GM18498 (cell line): ENCODE data around the gene FRMD4A.
"Not testable (repeated sequence)": the region's sequence is repeated elsewhere in the genome, so short reads cannot be mapped to it uniquely, and the experiment has no call there.

ENCODE experiments used
- ATAC-seq: cut with Tn5 transposase; IDR thresholded peaks from one replicate; pipeline ENCODE4 v1.9.1; 2021; ENCODE audit warnings: mild to moderate bottlenecking, moderate library complexity; ENCODE audit not compliant: unreplicated experiment

The FRMD4A gene

GRCh38 chr10:14116021-14116420, 214.7 kb downstream of the FRMD4A start:
- ATAC-seq = no peak

GRCh38 chr10:14114791-14115190, 215.9 kb downstream of the FRMD4A start:
- ATAC-seq = no peak

GRCh38 chr10:14112056-14112455, 218.7 kb downstream of the FRMD4A start:
- ATAC-seq = no peak

DNA sequence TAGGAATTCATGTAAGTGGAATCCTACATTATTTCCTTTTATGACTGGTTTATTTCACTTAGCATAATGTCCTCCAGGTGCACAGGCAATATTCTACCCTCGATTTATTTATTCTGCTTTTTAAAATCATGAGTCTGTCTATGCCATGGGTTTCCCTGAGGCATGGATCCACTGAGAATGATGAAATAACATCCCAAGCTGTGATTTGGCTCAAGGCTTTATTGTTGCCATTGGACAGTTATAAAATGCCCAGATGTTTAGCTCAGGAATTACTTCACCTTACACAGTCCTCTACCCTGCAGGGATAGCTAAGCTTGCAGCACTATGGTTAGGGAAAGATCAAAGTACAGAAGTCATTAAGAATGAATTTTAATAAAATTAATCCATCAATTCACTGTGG, 219.5 kb downstream of the FRMD4A start:
- ATAC-seq = no peak

DNA sequence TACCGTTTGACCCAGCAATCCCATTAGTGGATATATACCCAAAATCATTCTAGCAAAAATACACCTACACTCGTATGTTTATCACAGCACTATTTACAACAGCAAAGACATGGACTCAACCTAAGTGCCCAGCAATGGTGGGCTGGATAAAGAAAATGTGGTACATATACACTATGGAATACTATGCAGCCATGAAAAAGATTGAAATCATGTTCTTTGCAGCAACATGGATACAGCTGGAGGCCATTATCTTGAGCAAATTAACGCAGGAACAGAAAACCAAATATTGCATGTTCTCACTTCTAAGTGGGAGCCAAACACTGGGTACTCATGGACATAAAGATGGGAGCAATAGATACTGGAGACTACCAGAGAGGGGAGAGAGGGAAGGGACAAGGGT, 223.9 kb downstream of the FRMD4A start:
- no peak for ATAC-seq

- ATAC-seq = no peak
Measured at GRCh38 chr10:14102056-14102455, 228.7 kb downstream of the FRMD4A start.

DNA sequence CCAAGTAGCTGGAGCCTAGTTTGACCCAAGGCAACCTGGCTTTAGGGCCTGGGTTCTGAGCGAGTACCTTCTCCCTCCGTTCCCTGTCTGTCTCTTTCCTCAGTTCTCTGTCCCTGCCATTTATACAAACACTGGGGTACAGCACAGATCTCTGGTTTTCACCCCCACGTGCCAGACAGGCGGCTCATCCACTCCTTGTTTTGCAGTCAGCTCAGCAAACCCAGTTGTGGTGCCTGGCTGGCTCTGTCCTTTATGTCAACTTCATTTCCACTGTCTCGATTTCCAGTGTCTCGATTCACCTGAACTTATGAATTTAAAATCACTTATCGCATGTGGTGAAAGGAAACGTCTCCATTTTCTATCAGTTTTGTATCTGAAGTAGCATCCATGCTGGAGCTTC, 230.8 kb downstream of the FRMD4A start:
- no peak for ATAC-seq

- ATAC-seq = no peak
Measured at GRCh38 chr10:14093730-14094484, 236.8 kb downstream of the FRMD4A start.

- no peak for ATAC-seq
Measured at GRCh38 chr10:14092799-14093198, 237.9 kb downstream of the FRMD4A start.

GRCh38 chr10:14089556-14090292, 241.0 kb downstream of the FRMD4A start:
- ATAC-seq = no peak

GRCh38 chr10:14087566-14087965, 243.2 kb downstream of the FRMD4A start:
- no peak for ATAC-seq

DNA sequence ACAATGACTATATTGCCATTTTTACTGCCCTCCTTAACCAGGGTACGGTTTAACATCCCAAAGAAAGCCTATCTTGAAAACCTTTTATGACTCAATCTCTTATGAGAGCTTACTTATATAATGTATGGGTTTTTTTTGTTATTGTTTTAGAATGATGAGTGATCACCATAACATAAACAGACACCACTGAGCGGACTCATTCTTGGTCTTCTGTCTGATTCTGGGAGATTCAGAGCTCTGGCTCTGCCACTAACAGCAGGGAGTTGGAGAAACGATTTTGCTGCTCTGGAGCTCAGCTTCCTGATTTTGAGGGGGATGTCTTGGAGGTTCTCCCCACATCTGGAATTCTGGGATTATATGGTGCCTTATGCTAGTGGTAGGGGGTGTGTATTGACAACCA, 244.1 kb downstream of the FRMD4A start:
- ATAC-seq = no peak

GRCh38 chr10:14084875-14085274, 245.8 kb downstream of the FRMD4A start:
- no peak for ATAC-seq

GRCh38 chr10:14080795-14081194, 249.9 kb downstream of the FRMD4A start:
- no peak for ATAC-seq

DNA sequence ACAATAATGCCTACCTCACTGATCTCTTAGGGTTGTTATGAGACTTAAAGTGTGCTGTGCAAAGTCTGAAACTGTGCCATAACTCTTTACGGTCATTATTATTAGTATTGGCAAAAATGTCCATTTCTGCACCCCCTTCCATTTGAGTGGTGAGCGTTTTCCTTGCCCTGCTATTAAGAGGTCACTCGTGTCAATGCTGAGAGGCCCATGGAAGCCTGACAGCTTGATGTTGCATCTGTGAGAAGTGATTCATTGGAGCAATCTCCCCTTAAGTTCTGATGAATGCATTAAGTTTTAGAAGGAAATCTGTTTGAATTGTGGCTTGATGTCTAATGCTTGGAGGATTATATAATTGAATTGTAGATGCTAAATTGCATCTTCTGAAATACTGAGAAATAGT, 253.3 kb downstream of the FRMD4A start:
- ATAC-seq = no peak

- ATAC-seq = no peak
Measured at GRCh38 chr10:14074062-14074884, 256.5 kb downstream of the FRMD4A start.

- no peak for ATAC-seq
Measured at GRCh38 chr10:14072541-14072940, 258.2 kb downstream of the FRMD4A start.

DNA sequence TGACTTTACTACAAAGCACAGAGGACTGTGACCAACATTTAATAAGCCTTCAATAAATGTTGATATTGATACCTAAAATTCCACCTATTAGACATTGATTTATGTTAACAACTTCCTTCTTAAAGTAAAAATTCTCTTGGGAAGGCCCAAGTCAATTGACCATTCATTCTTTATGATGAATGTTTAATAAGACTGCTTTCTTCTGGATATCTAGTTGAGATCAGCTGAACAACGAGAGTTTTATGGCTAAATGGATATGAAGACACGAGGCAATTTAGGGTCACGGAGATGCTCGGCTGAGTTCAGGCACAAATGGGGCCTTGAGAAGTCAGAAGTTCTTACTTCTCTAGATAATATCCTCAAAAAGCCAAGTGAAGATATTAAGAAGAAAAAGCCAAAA, 258.8 kb downstream of the FRMD4A start:
- ATAC-seq = no peak

GRCh38 chr10:14068601-14069250, 262.0 kb downstream of the FRMD4A start:
- ATAC-seq = no peak

DNA sequence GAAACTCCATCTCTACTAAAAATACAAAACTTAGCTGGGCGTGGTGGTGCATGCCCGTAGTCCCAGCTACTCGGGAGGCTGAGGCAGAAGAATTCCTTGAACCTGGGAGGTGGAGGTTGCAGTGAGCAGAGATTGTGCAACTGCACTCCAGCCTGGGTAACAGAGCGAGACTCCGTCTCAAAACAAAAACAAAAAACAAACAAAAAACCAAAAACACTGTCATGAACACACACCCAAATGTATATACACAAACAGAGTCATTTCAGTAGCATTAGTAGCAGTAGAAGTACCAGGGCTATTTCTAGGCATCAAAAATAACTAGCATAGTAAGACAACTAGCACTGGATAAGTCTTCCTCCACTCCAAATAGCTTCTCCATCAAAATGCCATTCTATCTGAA, 263.1 kb downstream of the FRMD4A start:
- not testable (repeated sequence) for ATAC-seq

- no peak for ATAC-seq
Measured at GRCh38 chr10:14066106-14066505, 264.6 kb downstream of the FRMD4A start.
